ENCODE results near the gene LMBRD2.
"Not testable (repeated sequence)": the region's sequence is repeated elsewhere in the genome, so short reads cannot be mapped to it uniquely, and the experiment has no call there.

The LMBRD2 gene

DNA sequence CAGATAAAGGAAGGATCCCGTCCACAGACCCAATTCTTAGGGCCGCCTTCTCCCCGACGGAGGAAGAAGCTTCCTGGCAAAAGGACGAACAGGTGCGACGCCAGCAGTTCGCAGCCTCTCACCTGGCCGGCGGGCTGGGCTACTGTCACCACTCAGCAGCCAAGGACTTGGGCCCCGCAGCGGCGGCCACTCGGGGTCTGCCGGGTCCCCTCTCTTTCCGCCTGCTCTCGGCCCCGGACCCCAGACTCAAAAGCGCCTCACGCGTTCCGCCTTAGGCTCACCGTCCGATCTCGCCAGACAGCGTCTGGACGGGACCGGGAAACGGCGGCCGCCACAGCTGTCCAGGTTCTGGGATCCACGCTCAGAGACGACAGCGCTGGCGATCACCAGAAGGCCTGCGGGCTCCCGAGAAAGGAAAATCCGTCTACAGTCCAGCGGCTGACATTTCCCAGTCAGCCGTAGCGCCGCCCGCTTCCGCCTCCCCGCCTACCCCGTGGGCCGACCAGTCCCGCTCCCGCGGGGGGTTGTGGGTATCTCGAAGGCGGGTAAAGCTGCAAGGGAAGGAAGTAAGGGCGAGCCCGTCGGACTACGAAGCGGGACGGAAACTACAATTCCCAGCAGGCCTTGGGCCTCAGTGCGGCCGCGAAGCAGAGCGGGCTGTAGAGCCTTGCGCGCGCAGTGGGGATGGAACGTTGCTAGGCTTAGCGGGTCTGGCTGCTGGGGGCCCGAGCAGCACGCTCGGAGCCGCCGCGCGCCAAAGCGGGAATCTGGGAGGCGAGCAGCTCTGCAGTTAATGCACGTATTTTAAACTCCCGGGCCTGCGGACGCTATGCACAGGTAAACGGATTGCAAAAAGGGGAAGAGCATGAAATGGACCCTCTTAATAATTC lies at the start of gene LMBRD2, which contains the start of gene SKP2:
TSS of gene LMBRD2 (minus strand) at position 454 of the 890 bp plus-strand sequence. CDS start 8,538 bp downstream, outside the sequence.
TSS of gene SKP2 (plus strand) at position 678 of the 890 bp plus-strand sequence. CDS start at position 830, 152 bp downstream.
- peak; percentile 94 for DNase-seq

DNA sequence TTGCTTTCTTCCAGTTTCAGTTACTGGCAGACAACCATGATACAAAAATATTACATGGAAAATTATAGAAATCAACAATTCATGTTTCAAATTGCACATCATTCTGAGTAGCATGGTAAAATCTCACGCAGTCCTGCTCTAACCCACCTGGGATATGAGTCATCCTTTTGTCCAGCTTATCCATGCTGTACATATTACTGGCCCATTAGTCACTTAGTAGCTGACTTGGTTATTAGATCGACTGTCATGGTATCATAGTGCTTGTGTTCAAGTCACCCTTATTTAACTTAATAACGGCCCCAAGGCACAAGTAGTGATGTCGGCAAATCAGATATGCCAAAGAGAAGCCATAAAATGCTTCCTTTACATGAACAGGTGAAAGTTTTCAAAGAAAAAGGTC lies 48.8 kb upstream of the LMBRD2 start:
- DNase-seq, result no peak

DNA sequence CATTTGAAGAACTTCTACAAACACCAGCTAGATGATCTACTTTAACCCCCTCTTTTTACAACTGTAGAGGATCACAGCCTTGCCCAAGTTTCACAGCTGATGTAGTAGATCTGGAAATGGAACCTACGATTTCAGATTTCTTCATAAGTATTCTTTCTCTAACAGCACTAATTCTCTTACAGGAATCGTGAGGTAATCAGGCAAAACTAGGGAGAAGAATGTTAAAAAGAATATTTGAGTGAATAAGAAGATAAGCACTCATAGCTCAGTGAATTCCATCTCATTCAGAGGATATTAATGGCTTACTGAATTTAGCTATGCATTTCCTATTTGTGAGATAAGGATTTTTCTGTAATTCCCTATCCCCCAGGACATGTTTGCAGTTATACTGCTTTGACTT lies 47.9 kb upstream of the LMBRD2 start:
- DNase-seq, result no peak

DNA sequence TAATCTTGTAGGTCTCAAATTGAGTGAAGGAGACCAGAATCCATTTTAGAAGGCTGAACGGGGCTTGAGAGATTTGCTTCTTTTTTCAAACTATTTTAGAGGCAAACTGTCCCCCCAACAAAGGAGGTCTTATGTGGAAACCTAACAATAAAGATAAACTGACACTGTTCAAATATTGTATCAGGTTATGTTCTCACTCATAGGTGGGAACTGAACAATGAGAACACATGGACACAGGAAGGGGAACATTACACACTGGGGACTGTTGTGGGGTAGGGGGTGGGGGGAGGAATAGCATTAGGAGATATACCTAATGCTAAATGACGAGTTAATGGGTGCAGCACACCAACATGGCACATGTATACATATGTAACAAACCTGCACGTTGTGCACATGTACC lies 47.1 kb upstream of the LMBRD2 start:
- DNase-seq, result not testable (repeated sequence)

DNA sequence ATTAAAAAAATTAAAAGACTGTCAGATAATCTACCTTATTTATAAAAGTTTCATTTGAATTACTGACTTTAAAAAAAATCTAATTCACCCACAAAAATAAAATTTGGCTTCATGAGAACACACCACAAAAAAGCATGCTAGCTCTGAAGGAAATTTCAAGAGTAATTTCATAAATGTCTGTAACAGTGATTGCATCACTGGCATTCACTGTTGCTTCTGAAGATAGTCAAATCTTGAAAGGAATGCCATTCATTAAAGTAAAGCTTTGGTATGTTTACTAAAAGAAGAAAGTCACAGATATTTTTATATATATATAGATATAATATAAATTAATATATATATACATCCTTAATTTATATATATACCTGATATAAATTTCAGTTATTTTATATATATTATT lies 46.6 kb upstream of the LMBRD2 start:
- no peak for DNase-seq

DNA sequence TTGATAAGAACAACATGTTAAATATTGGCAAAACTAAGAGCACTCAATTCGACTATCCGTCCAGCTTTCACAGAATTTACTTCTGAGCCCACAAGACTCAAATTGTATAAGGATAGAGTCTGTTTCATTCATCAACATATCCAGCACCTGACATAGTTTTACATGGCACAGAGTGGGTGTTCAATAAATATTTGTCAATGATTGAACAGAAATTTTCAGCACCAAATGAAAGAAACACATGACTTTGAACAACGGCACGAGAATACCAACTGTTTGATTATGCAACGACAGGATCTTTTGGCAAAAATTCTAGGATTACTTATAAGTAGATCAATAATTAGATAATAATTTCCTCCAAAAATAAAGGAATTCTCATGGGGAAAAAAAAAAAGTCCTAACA lies 42.1 kb upstream of the LMBRD2 start:
- DNase-seq, result no peak

DNA sequence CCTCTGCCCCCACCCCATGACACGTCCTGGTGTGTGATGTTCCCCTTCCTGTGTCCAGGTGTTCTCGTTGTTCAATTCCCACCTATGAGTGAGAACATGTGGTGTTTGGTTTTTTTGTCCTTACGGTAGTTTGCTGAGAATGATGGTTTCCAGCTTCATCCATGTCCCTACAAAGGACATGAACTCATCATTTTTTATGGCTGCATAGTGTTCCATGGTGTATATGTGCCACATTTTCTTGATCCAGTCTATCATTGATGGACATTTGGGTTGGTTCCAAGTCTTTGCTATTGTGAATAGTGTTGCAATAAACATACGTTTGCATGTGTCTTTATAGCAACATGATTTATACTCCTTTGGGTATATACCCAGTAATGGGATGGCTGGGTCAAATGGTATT lies 32.7 kb upstream of the LMBRD2 start:
- not testable (repeated sequence) for DNase-seq

DNA sequence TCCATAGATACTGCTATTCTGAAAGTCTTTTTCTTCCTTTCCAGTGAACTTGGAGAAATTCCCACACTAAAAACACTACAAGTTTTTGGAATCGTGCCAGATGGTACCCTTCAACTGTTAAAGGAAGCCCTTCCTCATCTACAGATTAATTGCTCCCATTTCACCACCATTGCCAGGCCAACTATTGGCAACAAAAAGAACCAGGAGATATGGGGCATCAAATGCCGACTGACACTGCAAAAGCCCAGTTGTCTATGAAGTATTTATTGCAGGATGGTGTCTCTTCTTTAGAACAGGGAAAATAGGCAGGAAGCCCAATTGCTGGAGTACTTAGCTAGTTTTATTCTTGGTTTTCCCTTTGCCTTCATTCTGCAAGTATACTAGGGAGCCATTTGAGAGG lies 30.1 kb upstream of the LMBRD2 start:
- DNase-seq, result no peak

DNA sequence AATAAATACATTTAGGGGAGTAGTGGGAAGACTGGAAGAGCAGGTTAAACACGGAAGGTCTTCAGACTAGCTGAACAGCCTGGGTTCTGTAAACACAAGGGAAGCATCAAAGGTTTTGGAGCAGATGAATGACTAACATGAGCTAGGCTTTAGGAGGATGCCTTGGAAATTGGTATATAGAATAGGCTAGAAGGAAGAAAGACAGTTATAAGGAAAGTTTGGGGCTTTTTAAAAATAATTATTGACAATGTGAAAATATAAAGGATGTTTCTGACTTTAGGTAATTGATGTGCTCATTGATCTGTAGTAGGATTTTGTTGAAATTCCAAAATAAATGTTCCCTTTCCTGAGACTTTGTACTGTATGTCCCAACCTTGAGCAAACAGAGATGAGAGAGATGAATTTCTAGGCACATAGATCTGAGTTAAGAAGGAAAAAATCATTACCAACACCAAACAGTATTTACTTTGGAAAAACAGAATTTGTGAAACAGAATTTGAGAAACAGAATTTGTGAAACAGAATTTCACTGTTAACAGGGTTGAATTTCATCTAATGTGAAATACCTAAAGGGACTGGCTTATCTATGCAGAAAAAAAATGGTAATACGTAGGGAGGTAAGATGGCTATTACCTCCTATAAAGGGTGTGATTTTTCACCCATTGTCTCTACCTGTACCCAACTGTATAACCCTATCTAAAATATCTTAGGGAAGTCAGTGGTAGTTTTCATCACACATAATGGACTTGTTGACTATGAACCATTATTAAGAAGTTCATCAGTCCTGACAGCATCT lies 29.1 kb upstream of the LMBRD2 start:
- DNase-seq, result no peak

DNA sequence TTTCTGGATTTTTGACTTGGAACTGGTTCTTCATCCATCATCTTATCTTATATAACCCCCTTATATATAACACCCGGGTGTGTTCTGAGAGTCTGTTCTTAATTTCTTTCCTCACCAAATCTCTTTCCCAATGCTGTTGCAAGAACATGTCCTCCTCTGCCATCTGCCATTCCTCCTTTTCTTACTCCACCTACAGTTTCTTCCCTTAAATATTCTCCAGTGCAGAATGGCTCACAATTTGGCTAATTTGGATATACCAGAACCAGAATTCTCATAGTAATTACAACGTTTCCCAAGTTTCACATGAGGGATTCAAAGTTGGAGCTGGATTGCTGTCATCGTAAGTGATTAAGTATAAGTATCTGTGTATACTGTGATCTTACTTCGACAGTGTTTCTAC lies 28.3 kb upstream of the LMBRD2 start:
- no peak for DNase-seq

DNA sequence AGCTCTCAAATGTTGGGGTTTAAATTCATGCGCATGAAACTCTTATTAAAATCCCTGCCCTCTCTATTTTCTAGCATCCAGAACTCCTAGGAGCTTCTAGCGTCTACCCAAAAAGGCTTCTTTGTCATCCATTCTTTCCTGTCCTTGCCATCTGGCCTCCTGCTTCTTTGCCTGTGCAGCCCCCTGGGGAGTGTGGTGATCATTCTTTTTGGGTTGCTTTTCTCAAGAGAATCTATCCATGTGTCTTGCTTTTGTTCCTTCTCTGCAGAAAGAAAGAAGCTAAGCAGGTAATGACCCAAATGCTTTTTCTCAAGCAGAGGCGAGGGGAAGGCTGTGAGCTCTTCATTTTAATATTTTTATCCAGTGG lies 26.8 kb upstream of the LMBRD2 start:
- DNase-seq, result no peak

DNA sequence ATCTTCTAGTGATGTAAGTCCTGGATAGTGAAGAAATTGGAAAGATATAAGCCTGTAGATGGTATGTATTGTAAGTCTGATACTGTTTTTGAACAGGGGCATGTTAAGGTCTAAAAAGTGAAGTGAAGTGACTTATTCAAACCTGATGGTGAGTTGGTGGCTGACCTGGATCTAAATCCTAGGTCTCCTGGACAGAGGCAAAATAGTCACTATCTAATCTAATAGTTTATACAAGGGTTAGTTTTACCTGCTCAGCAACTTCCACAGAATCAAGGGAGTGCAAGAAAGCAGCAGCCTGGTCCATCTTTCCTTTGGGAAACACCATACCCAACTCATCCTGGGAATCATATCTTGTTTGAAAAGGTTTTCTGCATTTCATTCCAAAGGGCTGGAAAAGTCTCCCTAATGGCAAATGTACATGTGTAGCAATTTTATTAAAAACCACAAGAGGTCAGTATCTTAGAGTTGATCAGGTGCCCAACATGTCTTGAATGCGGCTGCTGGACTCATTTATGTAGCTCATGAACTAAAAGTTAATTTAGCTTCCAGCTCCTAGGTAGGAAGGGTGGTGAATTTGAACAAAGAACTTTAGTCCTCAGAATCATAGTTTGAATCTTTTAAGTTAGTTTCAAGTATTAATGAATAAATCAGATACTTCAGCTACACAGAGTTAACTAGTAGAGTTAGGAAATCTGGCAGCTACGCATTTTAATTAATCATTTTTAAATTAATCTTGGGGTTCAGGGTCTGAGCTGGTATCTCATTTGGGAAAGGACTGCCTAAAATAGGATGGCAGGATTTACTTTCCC lies 26.2 kb upstream of the LMBRD2 start:
- DNase-seq, result no peak

DNA sequence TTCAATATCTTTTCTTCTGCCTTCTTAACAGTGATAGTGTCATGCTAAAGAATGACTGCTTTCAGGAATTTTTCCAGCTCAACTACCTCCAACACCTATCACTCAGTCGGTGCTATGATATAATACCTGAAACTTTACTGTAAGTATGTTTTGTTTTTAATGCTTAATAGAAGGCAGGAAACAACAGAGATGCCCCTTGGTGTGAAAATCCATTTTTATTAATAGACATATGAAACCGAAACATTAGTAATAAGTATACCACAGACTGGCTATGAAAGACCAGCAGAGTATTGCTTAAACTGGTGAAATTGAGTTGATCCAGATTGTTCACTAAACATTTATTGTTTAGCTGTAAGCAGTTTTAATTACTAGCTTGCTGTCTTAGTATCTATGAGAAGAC lies 25.5 kb upstream of the LMBRD2 start:
- no peak for DNase-seq

DNA sequence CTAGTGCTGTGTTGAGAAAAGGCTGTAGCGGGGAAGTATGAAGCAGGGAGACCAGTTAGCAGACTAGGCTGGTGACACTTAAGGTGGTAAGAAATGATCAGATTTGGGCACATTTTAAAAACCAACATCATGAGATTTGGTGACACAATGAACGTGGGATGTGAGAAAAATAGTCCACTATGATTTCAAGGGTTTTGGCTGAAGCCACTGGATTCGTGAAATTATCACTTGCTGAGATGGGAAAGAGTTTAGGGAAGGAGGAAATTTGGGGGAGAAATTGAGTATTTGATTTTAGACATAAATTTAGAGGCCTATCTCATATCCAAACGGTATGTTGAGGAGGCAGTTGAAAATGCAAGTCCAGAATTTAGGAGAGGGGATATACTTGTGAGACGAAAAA lies 23.4 kb upstream of the LMBRD2 start:
- DNase-seq, result no peak

DNA sequence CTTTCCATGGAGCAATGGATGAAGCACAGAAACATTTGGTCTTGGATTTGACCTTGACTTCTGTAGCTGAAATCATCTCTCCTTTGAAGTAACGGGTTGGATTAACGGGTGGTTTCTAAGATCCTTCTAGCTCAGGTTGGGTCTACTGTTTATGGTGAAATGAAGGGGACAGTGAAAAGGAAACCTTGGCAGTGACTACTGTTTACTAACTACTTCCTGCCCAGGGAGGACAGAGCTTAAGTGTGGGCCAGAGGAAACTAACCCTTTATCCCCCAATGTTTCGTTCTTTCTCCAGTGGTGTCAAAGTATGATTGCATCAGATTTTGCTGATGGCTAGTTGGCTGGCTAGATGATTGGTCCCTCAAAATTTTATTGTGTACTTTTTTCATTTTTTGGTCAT lies 22.4 kb upstream of the LMBRD2 start:
- DNase-seq, result no peak

DNA sequence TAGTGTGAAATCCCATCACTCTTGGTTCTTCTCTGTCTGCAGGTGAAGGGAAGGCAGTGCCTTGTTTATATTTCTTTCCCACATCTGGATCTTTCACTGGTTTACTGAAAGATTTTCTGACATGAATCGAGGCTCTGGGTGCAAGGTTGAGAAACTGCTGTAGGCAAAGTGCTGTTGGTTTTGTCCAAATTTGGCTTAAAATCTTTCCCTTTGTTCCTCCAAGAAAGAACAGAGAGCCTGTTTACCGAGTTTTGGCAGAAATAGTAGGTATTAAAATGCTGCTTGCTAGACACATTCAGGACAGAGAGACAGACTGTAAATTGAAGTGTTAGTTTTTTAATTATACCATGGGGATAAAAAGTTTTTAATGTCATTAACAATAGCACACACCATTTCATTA lies 21.7 kb upstream of the LMBRD2 start:
- DNase-seq, result no peak

DNA sequence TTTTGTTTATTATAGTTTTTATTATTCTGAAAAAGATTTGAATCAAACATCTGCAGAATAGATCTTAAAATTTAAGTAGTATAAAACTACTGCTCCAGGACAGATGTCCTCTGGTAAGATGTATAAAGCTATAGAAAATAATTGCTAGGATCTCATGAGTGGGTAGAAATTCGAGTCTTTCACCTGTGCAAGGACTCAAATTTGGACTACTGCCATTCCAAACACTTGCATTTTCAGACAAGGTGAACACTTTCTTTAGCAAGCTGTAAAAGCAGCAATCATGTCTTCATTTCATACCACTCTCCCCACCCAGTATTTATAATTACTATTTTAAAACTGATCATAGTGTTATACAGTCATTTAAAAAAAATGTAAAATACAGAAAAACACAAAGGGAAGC lies 20.9 kb upstream of the LMBRD2 start:
- no peak for DNase-seq

DNA sequence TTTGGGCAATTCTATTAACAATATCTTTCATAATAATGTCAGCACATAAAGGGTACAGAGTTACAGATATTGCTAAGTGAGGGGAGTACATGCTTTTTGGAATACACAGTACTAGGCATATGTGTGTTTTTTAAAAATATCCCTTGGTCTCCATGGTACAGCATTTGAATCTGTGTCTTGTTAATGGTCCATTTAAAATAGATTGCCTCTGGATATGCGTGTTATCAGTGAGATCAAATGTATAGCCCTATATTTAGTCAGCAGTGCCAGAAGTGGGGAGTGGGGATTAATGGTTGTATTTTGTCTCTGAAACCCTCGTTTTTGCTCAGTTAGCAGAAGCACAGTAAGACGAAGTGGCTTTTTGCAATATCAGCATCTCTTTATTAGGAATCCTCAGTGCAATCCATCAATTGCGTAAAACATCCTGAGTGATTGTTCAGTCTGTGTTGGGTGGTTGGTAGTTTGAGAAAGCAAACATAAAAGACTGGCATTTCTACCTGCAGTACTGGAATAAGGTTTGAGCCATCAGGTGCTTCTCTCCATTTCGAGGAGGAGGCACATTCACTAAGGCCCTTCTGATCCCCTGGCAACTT lies 19.2 kb upstream of the LMBRD2 start:
- DNase-seq, result no peak

DNA sequence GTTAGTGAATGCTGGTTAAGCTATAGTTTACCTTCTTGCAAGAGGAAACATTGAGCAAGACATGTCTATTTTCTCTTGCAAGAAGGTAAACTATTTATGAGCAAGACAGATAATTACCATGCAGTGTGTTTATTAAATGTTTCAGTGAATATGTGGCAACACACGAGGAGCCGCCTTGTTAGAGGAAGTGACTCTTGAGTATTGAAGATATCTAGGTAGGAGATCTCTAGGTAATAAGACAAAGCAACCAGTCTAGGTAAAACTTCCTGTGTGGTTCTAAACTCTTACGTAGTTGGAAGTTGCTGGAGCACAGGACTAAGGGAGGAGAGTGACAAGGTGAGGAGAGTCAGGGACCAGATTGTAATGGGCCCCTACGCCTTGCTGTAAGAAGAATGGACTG lies 17.1 kb upstream of the LMBRD2 start:
- no peak for DNase-seq

DNA sequence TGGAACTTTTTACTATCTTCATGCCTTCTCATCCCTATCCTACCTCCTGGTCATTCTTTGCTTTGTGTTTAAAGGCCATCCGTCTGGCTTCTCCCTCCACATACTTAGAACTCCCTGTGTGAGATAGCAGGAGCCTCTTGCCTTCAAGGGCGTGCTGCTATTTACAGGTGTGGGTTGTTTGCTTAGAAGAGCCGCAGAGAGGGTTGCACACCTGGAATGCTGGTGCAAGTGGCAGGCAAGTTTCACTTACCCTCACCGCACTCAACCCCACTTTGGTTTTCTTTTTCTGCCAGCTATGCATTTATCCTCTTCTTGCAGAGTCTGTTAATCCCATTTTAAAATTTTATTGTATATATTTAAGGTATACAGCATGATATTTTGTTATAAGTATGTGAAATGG lies 12.8 kb upstream of the LMBRD2 start:
- no peak for DNase-seq

DNA sequence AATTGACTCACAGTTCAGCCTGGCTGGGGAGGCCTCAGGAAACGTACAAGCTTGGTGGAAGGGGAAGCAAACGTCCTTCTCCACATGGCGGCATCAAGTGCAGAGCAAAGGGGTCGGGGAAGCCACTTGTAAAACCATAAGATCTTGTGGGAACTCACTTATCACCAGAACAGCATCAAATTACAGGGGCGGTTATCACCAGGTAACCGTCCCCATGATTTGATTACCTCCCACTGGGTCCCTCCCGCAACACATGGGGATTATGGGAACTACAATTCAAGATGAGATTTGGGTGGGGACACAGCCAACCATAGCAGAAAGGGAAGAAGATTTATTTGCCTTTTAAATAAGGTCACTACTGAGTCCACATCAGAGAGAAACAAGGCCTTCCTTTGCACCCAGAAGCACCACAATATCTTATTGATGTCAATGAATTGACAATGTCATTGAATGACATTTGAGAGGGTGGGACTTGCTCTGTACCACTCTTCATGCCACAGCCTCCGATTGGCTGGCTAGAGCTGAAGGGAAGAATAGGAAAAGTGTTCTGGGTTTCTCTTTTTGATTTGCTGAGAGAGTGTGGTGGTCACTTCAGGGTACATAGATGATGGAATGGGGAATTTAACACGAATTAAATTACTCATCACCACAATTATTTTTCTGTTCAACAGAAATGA lies 11.3 kb upstream of the LMBRD2 start:
- DNase-seq, result no peak

DNA sequence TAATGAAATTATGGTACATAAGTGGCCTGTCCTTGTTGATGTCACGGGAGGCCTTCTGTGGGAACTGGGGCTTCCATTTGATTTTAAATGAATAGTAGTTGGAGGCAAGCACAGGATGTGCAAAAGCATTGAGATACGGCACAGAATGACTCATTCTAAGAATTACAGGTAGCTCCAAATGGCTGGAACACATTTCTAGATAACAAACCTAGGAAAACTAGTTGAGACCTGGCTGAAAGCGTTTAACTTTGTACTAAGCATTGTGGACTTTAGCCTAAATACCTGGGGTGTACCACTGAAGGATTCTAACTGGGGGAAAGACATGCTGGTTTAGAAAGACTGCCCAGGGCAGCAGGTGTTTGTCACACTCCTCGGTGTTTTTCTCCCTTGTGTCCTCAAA lies 9.7 kb upstream of the LMBRD2 start:
- DNase-seq, result no peak
